Muscle layer of colon (tissue), 2 donors: ENCODE data around the gene PACS1.

Source experiments
- H3K27ac ChIP-seq: one replicate; pipeline ENCODE4 v1.7.0; 2013; ENCODE audit warnings: low read depth, mild to moderate bottlenecking, low read length, moderate library complexity
- H3K27me3 ChIP-seq, 2 donors: one replicate each; pipeline ENCODE4 v1.7.0; 2013; ENCODE audit warnings: low read length in 2 of 2, mild to moderate bottlenecking in 2 of 2; ENCODE audit not compliant: insufficient read depth in 2 of 2, control insufficient read depth in 1 of 2
- H3K36me3 ChIP-seq: one replicate; pipeline ENCODE4 v1.7.0; 2013; ENCODE audit warnings: mild to moderate bottlenecking, low read length; ENCODE audit not compliant: insufficient read depth
- H3K4me1 ChIP-seq: one replicate; pipeline ENCODE4 v1.7.0; 2013; ENCODE audit warnings: mild to moderate bottlenecking, low read length; ENCODE audit not compliant: insufficient read depth
- H3K4me3 ChIP-seq, 2 donors: one replicate each; pipeline ENCODE4 v1.7.0; 2013; ENCODE audit warnings: low read length in 2 of 2, low read depth in 1 of 2, mild to moderate bottlenecking in 1 of 2, moderate library complexity in 1 of 2
- H3K9ac ChIP-seq: one replicate; pipeline ENCODE4 v1.7.0; 2013; ENCODE audit warnings: low read length
- H3K9me3 ChIP-seq: one replicate; pipeline ENCODE4 v1.7.0; 2013; ENCODE audit warnings: mild to moderate bottlenecking, low read length
- donor health status: abdominal sarcoma.
- donor health status: Adenocarcinoma of cecum.

Gene PACS1

GRCh38 chr11:66115638-66116301 is 45.7 kb downstream of the PACS1 start:
- Histone ChIP-seq H3K27ac (no peak overlapping the region), H3K9me3 (no peaks in the 10 kb centered on the region), H3K36me3 (no peaks in the 10 kb centered on the region), H3K4me3 (no peak overlapping the region), H3K4me1 (peaks cover 17% of the 10 kb centered on the region), H3K9ac (no peak overlapping the region), H3K27me3 (no peaks in the 10 kb centered on the region)

GRCh38 chr11:66116576-66117361 is 46.7 kb downstream of the PACS1 start:
- H3K4me1 ChIP-seq: peaks cover 17% of the 10 kb centered on the region

GRCh38 chr11:66118847-66119246 is 48.8 kb downstream of the PACS1 start:
- Histone ChIP-seq H3K27me3 (no peaks in the 10 kb centered on the region), H3K4me3 (no peak overlapping the region), H3K9me3 (no peaks in the 10 kb centered on the region), H3K27ac (no peak overlapping the region), H3K4me1 (no peaks in the 10 kb centered on the region), H3K36me3 (no peaks in the 10 kb centered on the region), H3K9ac (no peak overlapping the region)

More at GRCh38 chr11:66116576-66117361, 46.7 kb downstream of the PACS1 start:
- no peaks in the 10 kb centered on the region for H3K36me3 ChIP-seq
- H3K27ac ChIP-seq: no peak overlapping the region
- no peak overlapping the region for H3K4me3 ChIP-seq
- H3K9me3 ChIP-seq: no peaks in the 10 kb centered on the region
- H3K27me3 ChIP-seq: no peaks in the 10 kb centered on the region
- no peak overlapping the region for H3K9ac ChIP-seq

- Histone ChIP-seq H3K27ac (no peak overlapping the region), H3K9me3 (no peaks in the 10 kb centered on the region), H3K36me3 (no peaks in the 10 kb centered on the region), H3K9ac (no peak overlapping the region), H3K4me3 (no peak overlapping the region), H3K27me3 (no peaks in the 10 kb centered on the region), H3K4me1 (no peaks in the 10 kb centered on the region)
These were observed 49.5 kb downstream of the PACS1 start for GRCh38 chr11:66119348-66120133.

GRCh38 chr11:66121466-66121865 is 51.4 kb downstream of the PACS1 start:
- Histone ChIP-seq H3K9me3 (no peaks in the 10 kb centered on the region), H3K36me3 (no peaks in the 10 kb centered on the region), H3K9ac (no peak overlapping the region), H3K4me3 (no peak overlapping the region), H3K27me3 (no peaks in the 10 kb centered on the region), H3K4me1 (peaks cover 5% of the 10 kb centered on the region), H3K27ac (no peak overlapping the region)

GRCh38 chr11:66123902-66124301 is 53.8 kb downstream of the PACS1 start:
- Histone ChIP-seq H3K9ac (no peak overlapping the region), H3K36me3 (no peaks in the 10 kb centered on the region), H3K27ac (no peak overlapping the region), H3K27me3 (no peaks in the 10 kb centered on the region), H3K4me3 (no peak overlapping the region), H3K4me1 (peaks cover 5% of the 10 kb centered on the region), H3K9me3 (no peaks in the 10 kb centered on the region)

GRCh38 chr11:66124564-66124963 is 54.5 kb downstream of the PACS1 start:
- Histone ChIP-seq H3K27ac (no peak overlapping the region), H3K9ac (no peak overlapping the region), H3K27me3 (no peaks in the 10 kb centered on the region), H3K9me3 (no peaks in the 10 kb centered on the region), H3K36me3 (no peaks in the 10 kb centered on the region), H3K4me1 (peaks cover 5% of the 10 kb centered on the region), H3K4me3 (no peak overlapping the region)

GRCh38 chr11:66126064-66126463 is 56.0 kb downstream of the PACS1 start:
- H3K4me3 ChIP-seq: no peak overlapping the region
- H3K27me3 ChIP-seq: no peaks in the 10 kb centered on the region
- no peaks in the 10 kb centered on the region for H3K9me3 ChIP-seq
- peaks cover 5% of the 10 kb centered on the region for H3K4me1 ChIP-seq
- H3K9ac ChIP-seq: no peak overlapping the region
- H3K27ac ChIP-seq: no peak overlapping the region
- no peaks in the 10 kb centered on the region for H3K36me3 ChIP-seq

GRCh38 chr11:66126808-66127555 is 56.9 kb downstream of the PACS1 start:
- H3K4me3 ChIP-seq: no peak overlapping the region
- no peaks in the 10 kb centered on the region for H3K9me3 ChIP-seq
- peak overlapping the region; percentile 39 for H3K27ac ChIP-seq
- H3K4me1 ChIP-seq: peaks cover 5% of the 10 kb centered on the region
- H3K9ac ChIP-seq: no peak overlapping the region
- no peaks in the 10 kb centered on the region for H3K36me3 ChIP-seq
- H3K27me3 ChIP-seq: no peaks in the 10 kb centered on the region

- Histone ChIP-seq H3K9ac (no peak overlapping the region), H3K4me1 (peaks cover 4% of the 10 kb centered on the region), H3K36me3 (no peaks in the 10 kb centered on the region), H3K27me3 (no peaks in the 10 kb centered on the region), H3K9me3 (no peaks in the 10 kb centered on the region), H3K4me3 (no peak overlapping the region), H3K27ac (no peak overlapping the region)
These were observed 60.9 kb downstream of the PACS1 start for GRCh38 chr11:66130978-66131377.
